Measurements from ENCODE around the gene ARHGAP25. TPM values are rescaled to one million over a fixed set of nuclear protein-coding genes. Genes with fewer than 3 reads are reported as not detected.

ARHGAP25 gene
- total RNA-seq, 4 donors from 2014 or later = 4.0 to 11.7 (median 6.9) TPM

DNA sequence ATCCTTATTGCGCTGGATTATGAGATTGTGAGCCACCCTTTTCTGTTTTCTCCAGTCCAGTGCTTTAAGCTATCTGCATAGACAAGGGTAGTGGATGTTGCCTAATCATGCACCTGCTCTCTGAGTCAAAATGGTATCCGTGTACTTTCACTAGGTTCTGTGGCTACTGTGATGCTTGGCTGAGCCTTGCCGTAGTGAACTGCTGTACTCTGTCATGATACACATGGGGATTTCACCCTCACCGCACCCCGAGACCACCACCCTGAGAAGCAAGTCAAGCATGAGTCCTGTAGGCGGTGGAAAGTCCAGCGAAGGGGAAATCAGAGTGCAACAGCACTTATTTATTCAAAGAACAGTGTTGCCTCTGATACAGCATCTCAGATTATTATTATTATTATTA is 55.0 kb downstream of the ARHGAP25 start:
- Histone ChIP-seq H3K4me1 (no peaks in the 10 kb centered on the region), H3K27me3 (no peaks in the 10 kb centered on the region), H3K27ac (no peak overlapping the region), H3K36me3 (no peaks in the 10 kb centered on the region), H3K9me3 (no peaks in the 10 kb centered on the region), H3K4me3 (replicated peaks in 1 of 3) (no peak overlapping the region)
- TF ChIP-seq, protein P1, sequence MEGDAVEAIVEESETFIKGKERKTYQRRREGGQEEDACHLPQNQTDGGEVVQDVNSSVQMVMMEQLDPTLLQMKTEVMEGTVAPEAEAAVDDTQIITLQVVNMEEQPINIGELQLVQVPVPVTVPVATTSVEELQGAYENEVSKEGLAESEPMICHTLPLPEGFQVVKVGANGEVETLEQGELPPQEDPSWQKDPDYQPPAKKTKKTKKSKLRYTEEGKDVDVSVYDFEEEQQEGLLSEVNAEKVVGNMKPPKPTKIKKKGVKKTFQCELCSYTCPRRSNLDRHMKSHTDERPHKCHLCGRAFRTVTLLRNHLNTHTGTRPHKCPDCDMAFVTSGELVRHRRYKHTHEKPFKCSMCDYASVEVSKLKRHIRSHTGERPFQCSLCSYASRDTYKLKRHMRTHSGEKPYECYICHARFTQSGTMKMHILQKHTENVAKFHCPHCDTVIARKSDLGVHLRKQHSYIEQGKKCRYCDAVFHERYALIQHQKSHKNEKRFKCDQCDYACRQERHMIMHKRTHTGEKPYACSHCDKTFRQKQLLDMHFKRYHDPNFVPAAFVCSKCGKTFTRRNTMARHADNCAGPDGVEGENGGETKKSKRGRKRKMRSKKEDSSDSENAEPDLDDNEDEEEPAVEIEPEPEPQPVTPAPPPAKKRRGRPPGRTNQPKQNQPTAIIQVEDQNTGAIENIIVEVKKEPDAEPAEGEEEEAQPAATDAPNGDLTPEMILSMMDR (IDR thresholded peaks at IDR 0.05) = no peak
- no peak for TF ChIP-seq POLR2A (IDR thresholded peaks at IDR 0.05)
- 90 to 96% methylated on average over 7 of the region's 7 CpGs for WGBS, 2 donors
- no peak for DNase-seq
- intact Hi-C loops (cut with DNase I) = no loop called here

DNA sequence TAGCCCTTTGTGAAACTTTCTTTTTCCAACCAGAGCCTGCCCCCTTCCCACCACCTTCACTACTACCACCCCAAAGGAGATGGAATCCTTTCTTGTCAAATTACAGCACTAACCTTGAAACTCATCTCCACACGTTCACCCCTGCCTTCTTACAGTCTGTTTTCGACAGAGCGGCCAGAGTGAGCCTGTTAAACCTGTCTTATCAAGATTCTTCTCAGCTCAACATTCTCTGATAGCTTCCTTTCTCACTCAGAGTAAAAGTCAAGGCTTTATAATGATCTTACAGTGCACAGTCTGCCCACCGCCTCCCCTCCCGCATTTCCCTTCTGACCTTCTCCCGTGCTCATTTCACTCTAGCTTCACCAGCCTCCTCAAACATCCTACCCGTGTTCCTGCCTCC is 56.0 kb downstream of the ARHGAP25 start:
- Histone ChIP-seq H3K9me3 (no peaks in the 10 kb centered on the region), H3K36me3 (no peaks in the 10 kb centered on the region), H3K4me1 (no peaks in the 10 kb centered on the region), H3K4me3 (replicated peaks in 1 of 3) (no peak overlapping the region), H3K27me3 (no peaks in the 10 kb centered on the region), H3K27ac (no peak overlapping the region)
- no peak for DNase-seq
- no peak for TF ChIP-seq POLR2A (IDR thresholded peaks at IDR 0.05)
- TF ChIP-seq, protein P1 (IDR thresholded peaks at IDR 0.05) = no peak
- WGBS, 2 donors = 75 to 78% methylated on average over 7 of the region's 7 CpGs
- intact Hi-C loops (cut with DNase I) = no loop called here

DNA sequence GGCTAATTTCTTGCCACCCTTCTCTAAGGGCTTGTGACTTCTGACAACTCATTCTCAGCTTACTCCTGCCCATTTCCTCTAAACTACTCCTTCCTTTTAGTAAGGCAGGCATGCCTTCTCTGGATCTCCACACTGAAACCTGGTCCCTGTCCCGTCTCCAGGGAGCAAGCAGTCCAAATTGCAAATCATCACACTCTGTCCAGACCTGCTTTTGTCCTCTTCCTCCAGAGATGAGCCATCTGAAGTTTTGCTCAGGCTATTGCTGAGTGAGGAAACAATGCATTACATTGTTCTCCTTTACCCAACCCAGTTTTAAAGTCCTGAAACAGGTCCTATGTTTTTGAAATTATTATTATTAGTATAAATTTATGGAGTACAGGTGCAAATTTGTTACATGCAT is 57.3 kb downstream of the ARHGAP25 start:
- intact Hi-C loops (cut with DNase I) = no loop called here
- no peaks in the 10 kb centered on the region for H3K27me3 ChIP-seq
- H3K9me3 ChIP-seq = no peaks in the 10 kb centered on the region
- no peak overlapping the region for H3K4me3 ChIP-seq (replicated peaks in 1 of 3)
- TF ChIP-seq POLR2A (IDR thresholded peaks at IDR 0.05) = no peak
- TF ChIP-seq, protein P1 (IDR thresholded peaks at IDR 0.05) = no peak
- no peaks in the 10 kb centered on the region for H3K36me3 ChIP-seq
- 76 to 81% methylated on average over 1 of the region's 1 CpG for WGBS, 2 donors
- H3K4me1 ChIP-seq = no peaks in the 10 kb centered on the region
- no peak overlapping the region for H3K27ac ChIP-seq
- DNase-seq = no peak

DNA sequence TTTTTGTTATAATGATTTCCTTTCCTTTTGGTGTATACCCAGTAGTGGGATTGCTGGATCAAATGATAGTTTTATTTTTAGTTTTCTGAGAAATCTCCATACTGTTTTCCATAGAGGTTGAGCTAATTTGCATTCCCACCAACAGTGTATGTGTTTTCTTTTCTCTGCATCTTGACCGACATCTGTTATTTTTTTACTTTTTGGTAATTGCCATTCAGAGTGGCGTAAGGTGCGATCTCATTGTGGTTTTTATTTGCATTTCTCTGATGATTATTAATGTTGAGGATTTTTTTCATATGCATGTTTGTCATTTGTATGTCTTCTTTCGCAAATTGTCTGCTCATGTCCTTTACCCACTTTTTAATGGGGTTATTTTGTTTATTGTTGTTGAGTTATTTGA is 58.1 kb downstream of the ARHGAP25 start:
- intact Hi-C loops (cut with DNase I) = no loop called here
- Histone ChIP-seq H3K27me3 (no peaks in the 10 kb centered on the region), H3K36me3 (no peaks in the 10 kb centered on the region), H3K4me3 (replicated peaks in 1 of 3) (no peak overlapping the region), H3K4me1 (no peaks in the 10 kb centered on the region), H3K27ac (no peak overlapping the region), H3K9me3 (no peaks in the 10 kb centered on the region)
- no peak for TF ChIP-seq POLR2A (IDR thresholded peaks at IDR 0.05)
- TF ChIP-seq, protein P1 (IDR thresholded peaks at IDR 0.05) = no peak
- no peak for DNase-seq
- WGBS, 2 donors = 97 to 98% methylated on average over 4 of the region's 4 CpGs

DNA sequence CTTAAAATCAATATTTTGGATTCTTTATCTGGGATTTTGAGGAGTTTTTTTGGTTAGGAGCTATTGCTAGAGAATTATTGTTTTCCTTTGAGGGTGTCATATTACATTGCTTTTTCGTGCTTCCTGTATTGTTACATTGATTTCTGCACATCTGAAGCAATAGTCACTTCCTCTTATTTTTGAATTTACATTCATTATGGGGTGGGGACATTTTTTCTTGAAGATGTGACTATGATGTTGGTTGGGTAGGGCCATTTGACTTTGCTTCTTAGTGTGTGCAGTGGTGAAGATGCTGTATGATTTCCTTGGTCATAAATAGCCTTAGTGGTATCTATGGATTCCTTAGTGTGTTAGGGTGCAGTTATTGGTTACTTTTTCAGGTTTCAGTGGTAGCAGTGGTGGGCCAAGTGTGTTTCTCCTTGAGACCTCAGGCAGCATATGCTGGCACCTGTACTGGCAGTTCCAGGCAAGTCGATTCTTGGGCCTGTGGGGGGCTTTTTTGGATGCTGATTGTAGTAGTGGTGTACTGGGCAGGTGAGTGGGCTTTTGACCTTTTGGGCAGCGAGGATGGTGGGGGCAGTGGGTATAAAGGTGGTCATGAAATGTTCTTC is 61.8 kb downstream of the ARHGAP25 start:
- no peak overlapping the region for H3K4me3 ChIP-seq (replicated peaks in 1 of 3)
- DNase-seq = no peak
- H3K4me1 ChIP-seq = no peaks in the 10 kb centered on the region
- TF ChIP-seq, protein P1 (IDR thresholded peaks at IDR 0.05) = no peak
- no peak for TF ChIP-seq POLR2A (IDR thresholded peaks at IDR 0.05)
- WGBS, 2 donors = 77 to 83% methylated on average over 3 of the region's 3 CpGs
- H3K27ac ChIP-seq = no peak overlapping the region
- intact Hi-C loops (cut with DNase I) = no loop called here
- H3K36me3 ChIP-seq = no peaks in the 10 kb centered on the region
- no peaks in the 10 kb centered on the region for H3K9me3 ChIP-seq
- no peaks in the 10 kb centered on the region for H3K27me3 ChIP-seq

All from thyroid gland (tissue), 4 donors.